Mesendoderm (in vitro differentiated cells): ENCODE results near the gene CRYBG1.

Experiments
- DNase-seq: peaks from one replicate; pipeline ENCODE4 v3.0.0; 2013
- H2AK5ac ChIP-seq: 2 replicates; pipeline ENCODE4 v1.6.1; 2013; ENCODE audit warnings: low read length, inconsistent platforms
- H2BK120ac ChIP-seq: 2 replicates; pipeline ENCODE4 v1.6.1; 2013; ENCODE audit warnings: low read depth, mild to moderate bottlenecking, low read length, moderate library complexity, mixed read lengths
- H2BK15ac ChIP-seq: replicated peaks from 2 replicates; pipeline ENCODE4 v1.6.1; 2013; ENCODE audit warnings: low read depth, mild to moderate bottlenecking, moderate library complexity
- H2BK5ac ChIP-seq: 2 replicates; pipeline ENCODE4 v1.6.1; 2013; ENCODE audit warnings: low read length, inconsistent platforms
- H3K18ac ChIP-seq: 2 replicates; pipeline ENCODE4 v1.6.1; 2013; ENCODE audit warnings: mild to moderate bottlenecking, low read length, mixed read lengths
- H3K23ac ChIP-seq: one replicate; pipeline ENCODE4 v1.6.1; 2013; ENCODE audit warnings: low read length
- H3K27ac ChIP-seq: 2 replicates; pipeline ENCODE4 v1.5.1; 2013; ENCODE audit warnings: low read depth, mild to moderate bottlenecking, inconsistent platforms, low read length, moderate library complexity
- H3K27me3 ChIP-seq: 2 replicates; pipeline ENCODE4 v1.6.1; 2013; ENCODE audit warnings: low read length, control low read depth, mild to moderate bottlenecking, inconsistent platforms; ENCODE audit not compliant: insufficient read depth, poor library complexity
- H3K36me3 ChIP-seq: 2 replicates; pipeline ENCODE4 v1.6.1; 2013; ENCODE audit warnings: low read length, inconsistent platforms; ENCODE audit not compliant: control insufficient read depth, insufficient read depth
- H3K4ac ChIP-seq: one replicate; pipeline ENCODE4 v1.6.1; 2013; ENCODE audit warnings: low read depth, mild to moderate bottlenecking, low read length, moderate library complexity
- H3K4me1 ChIP-seq: 2 replicates; pipeline ENCODE4 v1.6.1; 2013; ENCODE audit warnings: low read depth, low read length, inconsistent platforms; ENCODE audit not compliant: control insufficient read depth
- H3K4me2 ChIP-seq: 2 replicates; pipeline ENCODE4 v1.6.1; 2013; ENCODE audit warnings: low read length
- H3K4me3 ChIP-seq: 2 replicates; pipeline ENCODE4 v1.5.1; 2013; ENCODE audit warnings: mild to moderate bottlenecking, low read length
- H3K56ac ChIP-seq: one replicate; pipeline ENCODE4 v1.6.1; 2013; ENCODE audit warnings: low read length
- H3K79me1 ChIP-seq: 2 replicates; pipeline ENCODE4 v1.6.1; 2013; ENCODE audit warnings: low read length, inconsistent platforms
- H3K79me2 ChIP-seq: 2 replicates; pipeline ENCODE4 v1.6.1; 2013; ENCODE audit warnings: mild to moderate bottlenecking, low read length; ENCODE audit not compliant: control insufficient read depth, insufficient read depth
- H3K9ac ChIP-seq: 2 replicates; pipeline ENCODE4 v1.6.1; 2013; ENCODE audit warnings: low read length, inconsistent platforms
- H4K5ac ChIP-seq: one replicate; pipeline ENCODE4 v1.6.1; 2013; ENCODE audit warnings: low read length
- H4K8ac ChIP-seq: one replicate; pipeline ENCODE4 v1.6.1; 2013; ENCODE audit warnings: low read depth, mild to moderate bottlenecking, control low read depth, low read length, moderate library complexity
- WGBS: extraction: QIAGEN DNeasy Blood & Tissue Kit; methylation state at CpG from one replicate; pipeline ENCODE4 v1.1.7; 2013; ENCODE audit warnings: low lambda C conversion rate, missing lambda C conversion rate; ENCODE audit not compliant: insufficient coverage; ENCODE audit errors: extremely low coverage; 5-methylcytosine and 5-hydroxymethylcytosine counted together

The CRYBG1 gene

GRCh38 chr6:106486236-106486635 lies 125.7 kb downstream of the CRYBG1 start:
- no CpG with 5 or more reads among the region's 1 CpG for WGBS
- no peak overlapping the region for H3K56ac ChIP-seq

GRCh38 chr6:106488494-106489370 lies 128.2 kb downstream of the CRYBG1 start:
- WGBS, result no CpG with 5 or more reads among the region's 4 CpGs

More at GRCh38 chr6:106486236-106486635, 125.7 kb downstream of the CRYBG1 start:
- H3K4me1 ChIP-seq, result no peaks in the 10 kb centered on the region
- H3K79me1 ChIP-seq, result no peaks in the 10 kb centered on the region
- H3K9ac ChIP-seq, result no peak overlapping the region
- no peak overlapping the region for H3K23ac ChIP-seq
- no peak overlapping the region for H2BK5ac ChIP-seq
- no peak overlapping the region for H3K4me2 ChIP-seq
- H3K4me3 ChIP-seq, result no peak overlapping the region
- no peak overlapping the region for H3K18ac ChIP-seq
- no peak overlapping the region for H4K8ac ChIP-seq
- no peak overlapping the region for H2BK15ac ChIP-seq
- no peak for DNase-seq
- H4K5ac ChIP-seq, result no peak overlapping the region
- H2BK120ac ChIP-seq, result no peak overlapping the region
- H2AK5ac ChIP-seq, result no peak overlapping the region
- H3K27me3 ChIP-seq, result no peaks in the 10 kb centered on the region
- H3K36me3 ChIP-seq, result no peaks in the 10 kb centered on the region
- H3K79me2 ChIP-seq, result no peaks in the 10 kb centered on the region
- H3K27ac ChIP-seq, result no peak overlapping the region
- H3K4ac ChIP-seq, result no peak overlapping the region

GRCh38 chr6:106490030-106490429 lies 129.5 kb downstream of the CRYBG1 start:
- Histone ChIP-seq H3K79me2 (no peaks in the 10 kb centered on the region), H3K36me3 (no peaks in the 10 kb centered on the region), H2BK120ac (no peak overlapping the region), H3K4ac (no peak overlapping the region), H2BK5ac (no peak overlapping the region), H3K27me3 (no peaks in the 10 kb centered on the region), H3K4me3 (no peak overlapping the region), H3K23ac (no peak overlapping the region), H2AK5ac (no peak overlapping the region), H3K4me1 (no peaks in the 10 kb centered on the region), H4K5ac (no peak overlapping the region), H3K56ac (no peak overlapping the region), H3K4me2 (no peak overlapping the region), H3K79me1 (no peaks in the 10 kb centered on the region), H2BK15ac (no peak overlapping the region), H4K8ac (no peak overlapping the region), H3K9ac (no peak overlapping the region), H3K27ac (no peak overlapping the region), H3K18ac (no peak overlapping the region)
- DNase-seq, result no peak
- WGBS, result no CpG with 5 or more reads among the region's 1 CpG

More at GRCh38 chr6:106488494-106489370, 128.2 kb downstream of the CRYBG1 start:
- Histone ChIP-seq H2BK15ac (no peak overlapping the region), H3K56ac (no peak overlapping the region), H3K4me3 (no peak overlapping the region), H3K4ac (no peak overlapping the region), H3K79me2 (no peaks in the 10 kb centered on the region), H2BK120ac (no peak overlapping the region), H3K23ac (no peak overlapping the region), H3K9ac (no peak overlapping the region), H4K5ac (no peak overlapping the region), H2BK5ac (no peak overlapping the region), H3K4me2 (no peak overlapping the region), H3K27me3 (no peaks in the 10 kb centered on the region), H3K4me1 (no peaks in the 10 kb centered on the region), H2AK5ac (no peak overlapping the region), H3K27ac (no peak overlapping the region), H3K79me1 (no peaks in the 10 kb centered on the region), H3K36me3 (no peaks in the 10 kb centered on the region), H3K18ac (no peak overlapping the region), H4K8ac (no peak overlapping the region)
- no peak for DNase-seq

GRCh38 chr6:106490436-106490835 lies 129.9 kb downstream of the CRYBG1 start:
- Histone ChIP-seq H3K4me1 (no peaks in the 10 kb centered on the region), H3K79me2 (no peaks in the 10 kb centered on the region), H3K27ac (no peak overlapping the region), H3K36me3 (no peaks in the 10 kb centered on the region), H3K56ac (no peak overlapping the region), H3K79me1 (no peaks in the 10 kb centered on the region), H3K27me3 (no peaks in the 10 kb centered on the region), H3K23ac (no peak overlapping the region), H2BK15ac (no peak overlapping the region), H2BK120ac (no peak overlapping the region), H2AK5ac (no peak overlapping the region), H2BK5ac (no peak overlapping the region), H3K18ac (no peak overlapping the region), H3K4me2 (no peak overlapping the region), H3K4me3 (no peak overlapping the region), H3K4ac (no peak overlapping the region), H4K5ac (no peak overlapping the region), H3K9ac (no peak overlapping the region), H4K8ac (no peak overlapping the region)
- DNase-seq, result no peak
- no CpG with 5 or more reads among the region's 1 CpG for WGBS

- H3K4ac ChIP-seq, result no peak overlapping the region
- H3K4me2 ChIP-seq, result no peak overlapping the region
- WGBS, result no CpG with 5 or more reads among the region's 3 CpGs
- no peak overlapping the region for H4K8ac ChIP-seq
- no peak overlapping the region for H2BK5ac ChIP-seq
- H2AK5ac ChIP-seq, result no peak overlapping the region
- no peaks in the 10 kb centered on the region for H3K36me3 ChIP-seq
- no peaks in the 10 kb centered on the region for H3K27me3 ChIP-seq
- no peak for DNase-seq
- no peaks in the 10 kb centered on the region for H3K79me1 ChIP-seq
- no peak overlapping the region for H4K5ac ChIP-seq
- no peaks in the 10 kb centered on the region for H3K4me1 ChIP-seq
- H3K9ac ChIP-seq, result no peak overlapping the region
- no peak overlapping the region for H2BK120ac ChIP-seq
- H2BK15ac ChIP-seq, result no peak overlapping the region
- H3K79me2 ChIP-seq, result no peaks in the 10 kb centered on the region
- no peak overlapping the region for H3K18ac ChIP-seq
- no peak overlapping the region for H3K23ac ChIP-seq
- H3K27ac ChIP-seq, result no peak overlapping the region
- no peak overlapping the region for H3K4me3 ChIP-seq
- H3K56ac ChIP-seq, result no peak overlapping the region
Observed at GRCh38 chr6:106490974-106491373, 130.5 kb downstream of the CRYBG1 start.
